GM21529 (cell line): ENCODE data around the gene ONECUT2.

Experiments used
- ATAC-seq: cut with Tn5 transposase; IDR thresholded peaks from one replicate; pipeline ENCODE4 v1.9.1; 2021; ENCODE audit not compliant: unreplicated experiment

Gene ONECUT2

DNA sequence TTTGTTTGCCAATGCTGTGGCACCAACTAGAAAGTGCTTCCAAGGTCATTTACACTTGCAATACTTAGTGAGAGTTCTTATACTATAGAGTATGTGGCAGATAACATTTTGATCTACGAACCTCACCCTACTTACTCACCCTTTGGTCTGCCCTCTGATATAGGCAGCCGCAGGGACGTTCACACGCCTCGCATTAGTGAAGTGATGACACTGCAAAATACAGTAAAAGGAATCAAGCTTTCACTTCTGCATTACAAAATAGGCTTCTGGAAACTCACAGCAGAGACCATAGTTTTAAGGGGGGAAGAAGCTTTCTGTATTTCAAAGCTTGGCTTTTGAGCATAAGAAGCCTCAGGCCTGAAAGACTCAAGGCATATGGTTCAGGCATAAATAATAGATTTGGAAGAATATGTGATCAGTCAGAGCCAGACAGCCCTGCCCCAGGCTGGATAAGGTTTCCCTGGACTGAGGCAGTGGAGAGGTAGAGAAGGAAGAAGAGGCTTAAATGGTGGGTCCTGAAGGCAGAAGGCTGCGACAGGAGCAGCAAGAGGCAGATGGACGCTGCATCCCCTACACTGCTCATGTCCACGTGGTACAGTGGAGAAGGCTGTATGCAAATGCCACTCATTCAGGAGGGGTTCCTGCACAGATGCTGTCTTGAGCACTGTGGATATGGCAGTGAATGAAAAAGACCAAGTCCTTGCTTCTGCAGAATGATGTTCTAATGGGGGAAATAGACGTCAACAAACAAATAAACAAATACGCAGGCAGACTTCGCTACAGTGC is 88.2 kb downstream of the ONECUT2 start:
- peak; percentile 53 for ATAC-seq

GRCh38 chr18:57527556-57528229 is 92.5 kb downstream of the ONECUT2 start:
- no peak for ATAC-seq

DNA sequence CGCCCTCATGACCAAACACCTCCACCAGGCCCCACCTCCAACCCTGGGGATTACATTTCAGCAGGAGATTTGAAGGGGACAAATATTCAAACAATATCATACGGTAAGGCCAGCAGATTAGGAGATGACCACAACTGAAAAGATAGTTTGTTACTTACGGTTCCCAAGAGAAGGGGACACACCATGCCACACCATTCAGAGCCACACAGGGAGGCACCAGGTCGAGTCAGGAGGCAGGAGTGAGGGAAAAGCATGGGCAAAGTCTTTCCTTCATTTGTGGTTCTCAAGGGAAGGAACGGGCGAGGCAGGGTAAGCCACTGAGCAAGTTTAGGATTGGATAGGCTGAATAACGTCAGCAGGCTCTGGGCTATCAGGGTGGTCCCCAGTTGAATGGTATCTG is 94.0 kb downstream of the ONECUT2 start:
- ATAC-seq: no peak

GRCh38 chr18:57533006-57533867 is 98.1 kb downstream of the ONECUT2 start:
- no peak for ATAC-seq

DNA sequence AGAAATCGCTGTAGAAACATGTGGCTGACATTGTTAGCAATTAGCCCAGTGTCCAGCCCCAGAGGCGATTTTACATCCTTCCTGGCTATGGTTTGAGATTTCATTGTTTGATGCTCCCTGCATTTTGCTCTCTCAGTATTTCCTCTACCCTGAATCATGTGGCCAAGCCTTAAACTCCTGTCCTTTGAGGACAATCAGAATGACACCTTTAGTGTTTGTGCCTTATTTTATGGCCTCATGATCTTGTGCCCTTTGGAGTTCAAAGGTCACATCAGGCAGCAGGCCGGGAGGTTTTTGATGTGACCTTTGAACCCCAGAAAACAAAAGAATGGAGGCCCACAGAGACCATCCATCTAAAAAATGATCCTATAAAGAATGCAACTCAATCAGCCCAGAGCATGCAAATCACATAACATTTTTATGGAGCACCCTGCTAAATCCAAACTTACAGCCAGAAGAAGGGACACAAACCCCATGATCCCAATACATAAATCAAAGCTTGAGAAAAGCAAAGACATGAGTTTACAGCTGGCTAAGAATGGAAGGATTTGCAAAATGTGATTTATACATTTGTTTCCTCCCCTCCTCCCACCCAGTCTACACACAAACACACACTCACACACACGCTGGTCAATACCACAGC is 98.8 kb downstream of the ONECUT2 start:
- no peak for ATAC-seq

DNA sequence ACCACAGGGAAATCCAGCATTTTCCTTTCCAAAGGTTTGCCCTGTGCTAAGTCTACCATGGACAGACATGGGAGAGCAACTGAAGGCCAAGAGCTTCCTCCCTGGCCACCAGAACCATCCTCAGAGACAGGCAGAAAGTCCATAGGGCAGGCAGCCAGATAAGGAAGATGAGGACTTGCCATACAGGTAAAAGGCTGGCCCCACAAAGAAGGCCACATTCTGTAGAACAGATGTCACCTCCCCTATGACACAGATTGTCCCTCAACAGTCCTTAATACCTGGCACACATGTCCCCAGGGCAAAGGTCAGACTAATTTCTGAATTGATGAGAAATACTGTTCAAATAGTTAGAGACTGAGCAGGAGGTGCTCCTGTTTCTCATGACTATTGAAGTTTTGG is 99.3 kb downstream of the ONECUT2 start:
- no peak for ATAC-seq

GRCh38 chr18:57538614-57539013 is 103.4 kb downstream of the ONECUT2 start:
- no peak for ATAC-seq

- ATAC-seq: no peak
Observed at GRCh38 chr18:57539702-57540101, 104.5 kb downstream of the ONECUT2 start.
